Measurements from ENCODE around the gene KIF18B.

- TF ChIP-seq CTCF (IDR thresholded peaks at IDR 0.05; ENCODE audit: low read length), result no peak
- no peak for TF ChIP-seq EZH2 (IDR thresholded peaks at IDR 0.05; ENCODE audit: borderline replicate concordance, low read length)
Observed at GRCh38 chr17:44898768-44899073, 48.9 kb downstream of the KIF18B start.
